H1 (cell line): ENCODE results near the gene STAC2. TPM values are rescaled to one million over a fixed set of nuclear protein-coding genes. Genes with fewer than 3 reads are reported as not detected.

Experiments
- EP300 ChIP-seq, 2 experiments: IDR thresholded peaks; 1 replicate in 1 of 2; 2 replicates in 1 of 2; pipeline ENCODE4 v1.6.1; 2011 to 2012; ENCODE audit warnings: low read depth in 2 of 2, low read length in 2 of 2, mild to moderate bottlenecking in 2 of 2, borderline replicate concordance in 1 of 2, inconsistent platforms in 1 of 2, moderate library complexity in 1 of 2
- KDM1A ChIP-seq: fragments of 200-600, 300-600 bp; sonication (generic); IDR thresholded peaks from 2 replicates; pipeline ENCODE4 v1.7.1; 2016; ENCODE audit warnings: mild to moderate bottlenecking, low read length, borderline replicate concordance
- KDM5A ChIP-seq: fragments of 200-600 bp; IDR thresholded peaks from 2 replicates; pipeline ENCODE4 v1.7.1; 2012; ENCODE audit warnings: mild to moderate bottlenecking, low read length, inconsistent platforms, mixed read lengths
- POLR2A ChIP-seq, 2 experiments: IDR thresholded peaks; 1 replicate in 1 of 2; 2 replicates in 1 of 2; pipeline ENCODE4 v1.6.1; 2011; ENCODE audit warnings: low read depth in 2 of 2, low read length in 2 of 2, mild to moderate bottlenecking in 2 of 2; ENCODE audit errors: control extremely low read depth in 1 of 2
- SP1 ChIP-seq: IDR thresholded peaks from 2 replicates; pipeline ENCODE4 v1.6.1; 2011; ENCODE audit warnings: low read depth, low read length
- SRF ChIP-seq: IDR thresholded peaks from 2 replicates; pipeline ENCODE4 v1.6.1; 2011; ENCODE audit warnings: mild to moderate bottlenecking, low read depth, low read length, moderate library complexity
- USF2 ChIP-seq: IDR thresholded peaks from 2 replicates; pipeline ENCODE4 v1.6.1; 2011; ENCODE audit warnings: low read length, improper control_type of control experiment
- YY1 ChIP-seq: IDR thresholded peaks from 2 replicates; pipeline ENCODE4 v1.6.1; 2011; ENCODE audit warnings: low read depth, mild to moderate bottlenecking, low read length
- polyA plus RNA-seq, 7 experiments: library from polyadenylated mRNA; depleted of rRNA in 3 of 7; stranded (reverse) in 5 of 7; unstranded in 2 of 7; fragments of >200 nt in 5 of 7; fragments of 200-250 nt in 2 of 7; gene quantifications; 1 replicate in 5 of 7; 2 replicates in 1 of 7; 4 replicates in 1 of 7; pipeline versions ENCODE4 v1.2.1 to v1.2.3, GENCODE V29; 2011 to 2013; ENCODE audit warnings: missing spikeins in 2 of 7, mixed read lengths in 2 of 7
- total RNA-seq: library from RNA; stranded (reverse); fragmentation: NEBNext Ultra II Directional; extraction: Animal tissue kit (Norgen Biotek cat#: 25700); gene quantifications from 2 replicates; pipeline ENCODE4 v1.2.1, GENCODE V29; 2021
- TF ChIP-seq, protein P1 (sequence below): fragments of 300-600 bp; sonication (generic); IDR thresholded peaks from 2 replicates; pipeline ENCODE4 v1.7.1; 2012; ENCODE audit warnings: low read length, moderate library complexity, mild to moderate bottlenecking, inconsistent platforms; ENCODE audit not compliant: insufficient replicate concordance

STAC2 gene
- total and polyA plus RNA-seq, 2 of the 8 experiments (the other 6 are each of a cell fraction or from before 2014, with no cell fraction given) = 1.5 to 6.0 TPM

- TF ChIP-seq, protein P1, sequence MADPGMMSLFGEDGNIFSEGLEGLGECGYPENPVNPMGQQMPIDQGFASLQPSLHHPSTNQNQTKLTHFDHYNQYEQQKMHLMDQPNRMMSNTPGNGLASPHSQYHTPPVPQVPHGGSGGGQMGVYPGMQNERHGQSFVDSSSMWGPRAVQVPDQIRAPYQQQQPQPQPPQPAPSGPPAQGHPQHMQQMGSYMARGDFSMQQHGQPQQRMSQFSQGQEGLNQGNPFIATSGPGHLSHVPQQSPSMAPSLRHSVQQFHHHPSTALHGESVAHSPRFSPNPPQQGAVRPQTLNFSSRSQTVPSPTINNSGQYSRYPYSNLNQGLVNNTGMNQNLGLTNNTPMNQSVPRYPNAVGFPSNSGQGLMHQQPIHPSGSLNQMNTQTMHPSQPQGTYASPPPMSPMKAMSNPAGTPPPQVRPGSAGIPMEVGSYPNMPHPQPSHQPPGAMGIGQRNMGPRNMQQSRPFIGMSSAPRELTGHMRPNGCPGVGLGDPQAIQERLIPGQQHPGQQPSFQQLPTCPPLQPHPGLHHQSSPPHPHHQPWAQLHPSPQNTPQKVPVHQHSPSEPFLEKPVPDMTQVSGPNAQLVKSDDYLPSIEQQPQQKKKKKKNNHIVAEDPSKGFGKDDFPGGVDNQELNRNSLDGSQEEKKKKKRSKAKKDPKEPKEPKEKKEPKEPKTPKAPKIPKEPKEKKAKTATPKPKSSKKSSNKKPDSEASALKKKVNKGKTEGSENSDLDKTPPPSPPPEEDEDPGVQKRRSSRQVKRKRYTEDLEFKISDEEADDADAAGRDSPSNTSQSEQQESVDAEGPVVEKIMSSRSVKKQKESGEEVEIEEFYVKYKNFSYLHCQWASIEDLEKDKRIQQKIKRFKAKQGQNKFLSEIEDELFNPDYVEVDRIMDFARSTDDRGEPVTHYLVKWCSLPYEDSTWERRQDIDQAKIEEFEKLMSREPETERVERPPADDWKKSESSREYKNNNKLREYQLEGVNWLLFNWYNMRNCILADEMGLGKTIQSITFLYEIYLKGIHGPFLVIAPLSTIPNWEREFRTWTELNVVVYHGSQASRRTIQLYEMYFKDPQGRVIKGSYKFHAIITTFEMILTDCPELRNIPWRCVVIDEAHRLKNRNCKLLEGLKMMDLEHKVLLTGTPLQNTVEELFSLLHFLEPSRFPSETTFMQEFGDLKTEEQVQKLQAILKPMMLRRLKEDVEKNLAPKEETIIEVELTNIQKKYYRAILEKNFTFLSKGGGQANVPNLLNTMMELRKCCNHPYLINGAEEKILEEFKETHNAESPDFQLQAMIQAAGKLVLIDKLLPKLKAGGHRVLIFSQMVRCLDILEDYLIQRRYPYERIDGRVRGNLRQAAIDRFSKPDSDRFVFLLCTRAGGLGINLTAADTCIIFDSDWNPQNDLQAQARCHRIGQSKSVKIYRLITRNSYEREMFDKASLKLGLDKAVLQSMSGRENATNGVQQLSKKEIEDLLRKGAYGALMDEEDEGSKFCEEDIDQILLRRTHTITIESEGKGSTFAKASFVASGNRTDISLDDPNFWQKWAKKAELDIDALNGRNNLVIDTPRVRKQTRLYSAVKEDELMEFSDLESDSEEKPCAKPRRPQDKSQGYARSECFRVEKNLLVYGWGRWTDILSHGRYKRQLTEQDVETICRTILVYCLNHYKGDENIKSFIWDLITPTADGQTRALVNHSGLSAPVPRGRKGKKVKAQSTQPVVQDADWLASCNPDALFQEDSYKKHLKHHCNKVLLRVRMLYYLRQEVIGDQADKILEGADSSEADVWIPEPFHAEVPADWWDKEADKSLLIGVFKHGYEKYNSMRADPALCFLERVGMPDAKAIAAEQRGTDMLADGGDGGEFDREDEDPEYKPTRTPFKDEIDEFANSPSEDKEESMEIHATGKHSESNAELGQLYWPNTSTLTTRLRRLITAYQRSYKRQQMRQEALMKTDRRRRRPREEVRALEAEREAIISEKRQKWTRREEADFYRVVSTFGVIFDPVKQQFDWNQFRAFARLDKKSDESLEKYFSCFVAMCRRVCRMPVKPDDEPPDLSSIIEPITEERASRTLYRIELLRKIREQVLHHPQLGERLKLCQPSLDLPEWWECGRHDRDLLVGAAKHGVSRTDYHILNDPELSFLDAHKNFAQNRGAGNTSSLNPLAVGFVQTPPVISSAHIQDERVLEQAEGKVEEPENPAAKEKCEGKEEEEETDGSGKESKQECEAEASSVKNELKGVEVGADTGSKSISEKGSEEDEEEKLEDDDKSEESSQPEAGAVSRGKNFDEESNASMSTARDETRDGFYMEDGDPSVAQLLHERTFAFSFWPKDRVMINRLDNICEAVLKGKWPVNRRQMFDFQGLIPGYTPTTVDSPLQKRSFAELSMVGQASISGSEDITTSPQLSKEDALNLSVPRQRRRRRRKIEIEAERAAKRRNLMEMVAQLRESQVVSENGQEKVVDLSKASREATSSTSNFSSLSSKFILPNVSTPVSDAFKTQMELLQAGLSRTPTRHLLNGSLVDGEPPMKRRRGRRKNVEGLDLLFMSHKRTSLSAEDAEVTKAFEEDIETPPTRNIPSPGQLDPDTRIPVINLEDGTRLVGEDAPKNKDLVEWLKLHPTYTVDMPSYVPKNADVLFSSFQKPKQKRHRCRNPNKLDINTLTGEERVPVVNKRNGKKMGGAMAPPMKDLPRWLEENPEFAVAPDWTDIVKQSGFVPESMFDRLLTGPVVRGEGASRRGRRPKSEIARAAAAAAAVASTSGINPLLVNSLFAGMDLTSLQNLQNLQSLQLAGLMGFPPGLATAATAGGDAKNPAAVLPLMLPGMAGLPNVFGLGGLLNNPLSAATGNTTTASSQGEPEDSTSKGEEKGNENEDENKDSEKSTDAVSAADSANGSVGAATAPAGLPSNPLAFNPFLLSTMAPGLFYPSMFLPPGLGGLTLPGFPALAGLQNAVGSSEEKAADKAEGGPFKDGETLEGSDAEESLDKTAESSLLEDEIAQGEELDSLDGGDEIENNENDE = no peak
- no peak for TF ChIP-seq EP300 (IDR thresholded peaks at IDR 0.05; ENCODE audit: borderline replicate concordance in 1 of 2, low read depth in 2 of 2, low read length in 2 of 2)
- TF ChIP-seq SP1 = no peak
- no peak for TF ChIP-seq KDM5A
- TF ChIP-seq YY1 = no peak
- no peak for TF ChIP-seq KDM1A
- no peak for TF ChIP-seq USF2
- no peak for TF ChIP-seq SRF
- no peak for TF ChIP-seq POLR2A (IDR thresholded peaks at IDR 0.05; ENCODE audit: control extremely low read depth in 1 of 2, low read depth in 2 of 2, low read length in 2 of 2)
Observed at GRCh38 chr17:39231091-39231561, 5.4 kb upstream of the STAC2 start (continued).
